ENCODE data around the gene SSBP2.
"Not testable (repeated sequence)": the region's sequence is repeated elsewhere in the genome, so short reads cannot be mapped to it uniquely, and the experiment has no call there.

The SSBP2 gene

GRCh38 chr5:81739291-81739690 lies 11.6 kb downstream of the SSBP2 start:
- DNase-seq (ENCODE audit: low read depth in 2 of 2), result no peak

DNA sequence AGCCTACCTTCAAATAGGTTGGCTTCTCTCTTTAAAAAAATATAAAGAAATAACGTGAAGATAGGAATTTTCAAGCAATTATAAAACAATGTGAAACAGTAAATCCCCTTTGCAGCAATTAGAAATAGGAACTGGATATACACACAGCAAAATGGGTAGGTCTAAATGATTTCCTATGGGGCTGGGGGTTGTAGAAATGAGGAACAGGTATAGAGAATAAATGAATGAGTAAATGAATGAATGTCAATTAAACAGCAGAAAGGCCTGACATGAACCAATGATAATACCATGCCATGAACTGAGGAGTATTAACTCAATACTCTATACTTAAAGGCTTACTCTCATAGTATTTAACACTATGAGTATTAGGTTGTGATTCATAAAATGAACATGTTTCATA lies 21.6 kb downstream of the SSBP2 start:
- no peak for DNase-seq (ENCODE audit: low read depth in 2 of 2)

GRCh38 chr5:81728301-81728700 lies 22.6 kb downstream of the SSBP2 start:
- no peak for DNase-seq (ENCODE audit: low read depth in 2 of 2)

GRCh38 chr5:81726297-81726696 lies 24.6 kb downstream of the SSBP2 start:
- no peak for DNase-seq (ENCODE audit: low read depth in 2 of 2)

- DNase-seq (ENCODE audit: low read depth in 2 of 2), result no peak
Observed at GRCh38 chr5:81724571-81724970, 26.3 kb downstream of the SSBP2 start.

DNA sequence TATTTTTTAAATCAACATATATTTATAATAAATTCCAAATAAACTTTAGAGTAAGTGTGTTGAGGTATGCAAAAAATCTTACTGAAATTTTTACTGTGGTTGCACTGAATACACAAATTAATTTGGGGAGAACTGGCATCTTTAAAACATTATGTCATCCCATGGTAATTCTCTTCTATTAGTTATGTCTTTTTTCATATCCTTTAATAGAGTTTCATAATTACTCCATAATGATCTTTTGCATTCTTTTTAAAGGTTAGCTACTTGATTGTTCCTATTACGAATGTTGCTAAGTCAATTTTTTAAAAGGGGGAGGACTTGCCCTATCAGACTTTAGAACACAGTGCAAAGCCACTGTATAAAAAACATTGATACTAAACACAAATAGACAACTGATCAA lies 26.8 kb downstream of the SSBP2 start:
- DNase-seq (ENCODE audit: low read depth in 2 of 2), result no peak

GRCh38 chr5:81721049-81721448 lies 29.8 kb downstream of the SSBP2 start:
- DNase-seq (ENCODE audit: low read depth in 2 of 2), result no peak

- no peak for DNase-seq (ENCODE audit: low read depth in 2 of 2)
Observed at GRCh38 chr5:81719743-81720345, 31.1 kb downstream of the SSBP2 start.

DNA sequence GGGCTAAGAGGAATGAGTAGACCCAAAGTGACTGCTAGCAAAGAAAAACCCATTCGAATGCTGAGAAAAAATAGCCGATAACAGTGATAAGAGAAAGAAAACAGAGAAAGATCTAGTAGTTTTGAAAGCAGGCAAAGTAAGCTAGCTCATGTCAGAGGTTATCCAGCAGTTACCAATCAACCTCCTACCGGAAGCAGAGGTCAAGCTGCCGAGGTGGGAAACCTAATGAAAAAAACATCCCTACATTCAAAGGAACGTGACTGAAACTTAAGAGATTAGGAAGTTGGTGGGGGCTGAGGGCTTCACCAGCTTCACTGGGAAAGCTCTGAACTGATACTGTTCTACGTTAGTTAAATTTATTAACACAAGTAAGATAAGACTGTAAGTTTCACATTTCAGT lies 32.6 kb downstream of the SSBP2 start:
- DNase-seq (ENCODE audit: low read depth in 2 of 2), result no peak

DNA sequence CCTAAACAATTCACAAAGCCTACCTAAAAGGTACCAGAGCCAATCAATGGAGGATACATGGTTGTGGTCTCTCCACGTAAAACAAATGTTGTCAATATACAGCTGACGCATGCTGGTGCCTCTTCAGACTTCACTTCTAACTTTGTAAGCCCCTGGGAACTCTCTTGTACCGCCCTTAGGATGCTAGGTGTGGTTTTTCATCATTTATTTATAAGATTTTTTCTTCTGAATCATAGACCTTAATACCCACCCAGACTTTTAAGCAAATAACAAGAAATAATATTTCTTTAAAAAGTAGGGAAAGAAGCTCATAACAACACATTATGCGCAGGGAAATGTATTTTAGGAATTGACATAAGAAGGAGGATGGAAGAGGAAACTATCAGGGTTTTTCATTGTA lies 33.0 kb downstream of the SSBP2 start:
- DNase-seq (ENCODE audit: low read depth in 2 of 2), result no peak

GRCh38 chr5:81717226-81717625 lies 33.7 kb downstream of the SSBP2 start:
- DNase-seq (ENCODE audit: low read depth in 2 of 2), result no peak

DNA sequence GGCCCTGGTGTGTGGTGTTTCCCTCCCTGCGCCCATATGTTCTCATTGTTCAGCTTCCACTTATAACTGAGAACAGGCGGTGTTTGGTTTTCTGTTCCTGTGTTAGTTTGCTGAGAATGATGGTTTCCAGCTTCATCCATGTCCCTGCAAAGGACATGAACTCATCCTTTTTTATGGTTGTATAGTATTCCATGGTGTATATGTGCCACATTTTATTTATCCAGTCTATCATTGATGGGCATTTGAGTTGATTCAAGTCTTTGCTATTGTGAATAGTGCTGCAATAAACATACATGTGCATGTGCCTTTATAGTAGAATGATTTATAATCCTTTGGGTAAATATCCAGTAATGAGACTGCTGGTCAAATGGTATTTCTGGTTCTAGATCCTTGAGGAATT lies 36.8 kb downstream of the SSBP2 start:
- DNase-seq (ENCODE audit: low read depth in 2 of 2), result not testable (repeated sequence)

- no peak for DNase-seq (ENCODE audit: low read depth in 2 of 2)
Observed at GRCh38 chr5:81708889-81709288, 42.0 kb downstream of the SSBP2 start.

DNA sequence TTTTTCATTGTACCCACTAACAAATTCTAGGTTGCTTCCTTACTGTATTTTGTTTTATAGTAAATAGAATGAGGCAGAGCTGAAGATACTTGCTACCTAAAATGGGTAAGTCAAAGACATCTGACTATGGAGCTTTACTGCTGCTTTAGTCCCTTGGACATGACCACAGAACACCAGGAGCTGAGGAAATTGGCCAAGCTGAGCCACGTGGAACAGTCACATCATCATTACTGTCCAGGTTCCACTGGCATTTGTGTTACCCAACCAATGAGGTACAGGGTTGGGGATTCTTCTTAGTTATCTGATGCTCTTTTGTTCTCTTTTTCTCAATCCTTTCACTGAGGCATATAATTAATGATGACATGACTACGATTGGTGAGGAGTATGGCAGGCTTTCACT lies 47.1 kb downstream of the SSBP2 start:
- no peak for DNase-seq (ENCODE audit: low read depth in 2 of 2)

GRCh38 chr5:81700166-81700565 lies 50.7 kb downstream of the SSBP2 start:
- no peak for DNase-seq (ENCODE audit: low read depth in 2 of 2)

GRCh38 chr5:81698813-81699212 lies 52.1 kb downstream of the SSBP2 start:
- DNase-seq (ENCODE audit: low read depth in 2 of 2), result no peak

- no peak for DNase-seq (ENCODE audit: low read depth in 2 of 2)
Observed at GRCh38 chr5:81696418-81697397, 54.2 kb downstream of the SSBP2 start.

DNA sequence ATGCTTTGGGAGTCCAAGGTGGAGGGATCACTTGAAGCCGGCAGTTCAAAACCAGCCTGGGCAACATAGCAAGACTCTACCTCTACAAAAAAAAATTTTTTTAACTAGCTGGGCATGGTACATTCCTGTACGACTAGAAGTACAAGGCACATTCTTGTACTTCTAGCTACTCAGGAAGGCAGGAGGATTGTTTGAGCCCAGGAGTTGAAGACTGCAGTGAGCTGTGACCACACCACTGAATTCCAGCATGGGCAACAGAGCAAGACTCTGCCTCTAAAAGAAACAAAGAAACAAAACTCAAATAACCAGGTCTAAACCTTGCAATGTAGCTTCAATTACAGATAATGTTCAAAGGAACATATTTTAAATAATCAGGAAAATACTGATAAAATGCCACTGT lies 56.2 kb downstream of the SSBP2 start:
- DNase-seq (ENCODE audit: low read depth in 2 of 2), result no peak

GRCh38 chr5:81688215-81688614 lies 62.7 kb downstream of the SSBP2 start:
- no peak for DNase-seq (ENCODE audit: low read depth in 2 of 2)

GRCh38 chr5:81687292-81687691 lies 63.6 kb downstream of the SSBP2 start:
- no peak for DNase-seq (ENCODE audit: low read depth in 2 of 2)

DNA sequence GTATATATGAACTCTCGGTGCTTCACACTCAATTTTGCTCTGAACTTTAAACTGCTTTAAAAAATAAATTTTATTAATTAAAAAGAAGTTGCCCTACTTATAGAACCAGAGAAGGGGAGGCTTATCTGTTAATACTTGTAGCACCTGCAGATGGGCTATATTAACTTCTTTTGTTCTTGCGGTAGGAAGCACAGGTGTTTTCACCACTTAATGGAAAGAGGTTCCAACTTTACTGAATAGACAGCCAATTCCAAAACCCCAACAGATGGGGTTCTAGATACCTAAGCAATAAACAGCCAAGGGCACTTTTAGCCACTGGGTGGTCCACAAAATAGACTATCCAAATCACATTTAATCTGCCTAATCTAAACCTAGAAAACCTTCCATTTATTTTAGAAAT lies 65.4 kb downstream of the SSBP2 start:
- no peak for DNase-seq (ENCODE audit: low read depth in 2 of 2)

- DNase-seq (ENCODE audit: low read depth in 2 of 2), result no peak
Observed at GRCh38 chr5:81679885-81680284, 71.0 kb downstream of the SSBP2 start.

GRCh38 chr5:81675420-81675819 lies 75.5 kb downstream of the SSBP2 start:
- no peak for DNase-seq (ENCODE audit: low read depth in 2 of 2)

Measured in stimulated activated CD8-positive, alpha-beta memory T cell treated with anti-CD3 and anti-CD28 coated beads, Interleukin-2, amount 100 ng/mL, for 1 hour (primary cell).